ENCODE data around the gene SNN. TPM values are rescaled to one million over a fixed set of nuclear protein-coding genes. Genes with fewer than 3 reads are reported as not detected.
A peak's percentile ranks its signal among the peaks of the same experiment; 100 is the strongest.

Gene SNN
- total RNA-seq, 1 donor from 2014 or later, result 23.1 TPM

GRCh38 chr16:11722468-11722808, 54.2 kb downstream of the SNN start:
- Histone ChIP-seq H3K27me3 (no peaks in the 10 kb centered on the region), H3K9me3 (no peaks in the 10 kb centered on the region), H3K36me3 (peaks cover 0 to 55% of the 10 kb centered on the region in 2 donors), H3K4me3 (no peak overlapping the region), H3K27ac (no peak overlapping the region), H3K4me1 (peaks cover 6% of the 10 kb centered on the region)
- intact Hi-C loops (cut with DNase I), result no loop called here
- no peak for DNase-seq (ENCODE audit: extremely low spot score in 2 of 2)
- TF ChIP-seq POLR2AphosphoS5 (IDR thresholded peaks at IDR 0.05; ENCODE audit: insufficient read depth in 1 of 2, low read depth in 1 of 2), result no peak
- TF ChIP-seq CTCF (IDR thresholded peaks at IDR 0.05), result no peak
- no peak for TF ChIP-seq POLR2A (IDR thresholded peaks at IDR 0.05)

GRCh38 chr16:11725457-11725856, 57.2 kb downstream of the SNN start:
- Histone ChIP-seq H3K4me1 (no peaks in the 10 kb centered on the region), H3K36me3 (peaks cover 0 to 50% of the 10 kb centered on the region in 2 donors), H3K4me3 (no peak overlapping the region), H3K9me3 (no peaks in the 10 kb centered on the region), H3K27ac (no peak overlapping the region), H3K27me3 (no peaks in the 10 kb centered on the region)
- intact Hi-C loops (cut with DNase I), result no loop called here
- DNase-seq (ENCODE audit: extremely low spot score in 2 of 2), result no peak
- TF ChIP-seq CTCF (IDR thresholded peaks at IDR 0.05), result no peak
- no peak for TF ChIP-seq POLR2A (IDR thresholded peaks at IDR 0.05)
- no peak for TF ChIP-seq POLR2AphosphoS5 (IDR thresholded peaks at IDR 0.05; ENCODE audit: insufficient read depth in 1 of 2, low read depth in 1 of 2)

- DNase-seq (ENCODE audit: extremely low spot score in 2 of 2), result no peak
- H3K27ac ChIP-seq, result no peak overlapping the region
- intact Hi-C loops (cut with DNase I), result no loop called here
Measured at GRCh38 chr16:11726008-11726407, 57.8 kb downstream of the SNN start.

GRCh38 chr16:11727796-11728543, 59.7 kb downstream of the SNN start:
- Histone ChIP-seq H3K4me1 (no peaks in the 10 kb centered on the region), H3K36me3 (peaks cover 0 to 55% of the 10 kb centered on the region in 2 donors), H3K4me3 (no peak overlapping the region), H3K27me3 (no peaks in the 10 kb centered on the region), H3K9me3 (no peaks in the 10 kb centered on the region), H3K27ac (peak overlapping the region; percentile 30)
- DNase-seq (ENCODE audit: extremely low spot score in 2 of 2), result no peak
- TF ChIP-seq CTCF (IDR thresholded peaks at IDR 0.05) (no peak), POLR2AphosphoS5 (IDR thresholded peaks at IDR 0.05; ENCODE audit: insufficient read depth in 1 of 2, low read depth in 1 of 2) (no peak), POLR2A (IDR thresholded peaks at IDR 0.05) (no peak)
- intact Hi-C loops (cut with DNase I), result no loop called here

More at GRCh38 chr16:11726008-11726407, 57.8 kb downstream of the SNN start:
- H3K4me3 ChIP-seq, result no peak overlapping the region
- no peaks in the 10 kb centered on the region for H3K4me1 ChIP-seq
- no peak for TF ChIP-seq POLR2AphosphoS5 (IDR thresholded peaks at IDR 0.05; ENCODE audit: insufficient read depth in 1 of 2, low read depth in 1 of 2)
- no peak for TF ChIP-seq POLR2A (IDR thresholded peaks at IDR 0.05)
- no peak for TF ChIP-seq CTCF (IDR thresholded peaks at IDR 0.05)
- H3K27me3 ChIP-seq, result no peaks in the 10 kb centered on the region
- H3K36me3 ChIP-seq, result peaks cover 0 to 50% of the 10 kb centered on the region in 2 donors
- no peaks in the 10 kb centered on the region for H3K9me3 ChIP-seq

Other genes starting within 250 kb of the SNN start
- 111 TPM for gene LITAF, start 81.5 kb upstream of the SNN start, total RNA-seq
- gene TXNDC11, start 74.4 kb downstream of the SNN start, total RNA-seq, result 59.4 TPM
- 67.5 TPM for gene ZC3H7A, start 128.8 kb downstream of the SNN start, total RNA-seq
- 148 TPM for gene RSL1D1, start 183.1 kb downstream of the SNN start, total RNA-seq
- 56.0 TPM for gene GSPT1, start 247.5 kb downstream of the SNN start, total RNA-seq

Measured in vagina (tissue), 2 donors.